ENCODE data around the gene ABTB1. TPM values are rescaled to one million over a fixed set of nuclear protein-coding genes. Genes with fewer than 3 reads are reported as not detected.

ABTB1 gene
- total and polyA plus RNA-seq, 2 of the 13 experiments (the other 11 are each of a cell fraction or from before 2014, with no cell fraction given) = 0.42 to 14.5 TPM

DNA sequence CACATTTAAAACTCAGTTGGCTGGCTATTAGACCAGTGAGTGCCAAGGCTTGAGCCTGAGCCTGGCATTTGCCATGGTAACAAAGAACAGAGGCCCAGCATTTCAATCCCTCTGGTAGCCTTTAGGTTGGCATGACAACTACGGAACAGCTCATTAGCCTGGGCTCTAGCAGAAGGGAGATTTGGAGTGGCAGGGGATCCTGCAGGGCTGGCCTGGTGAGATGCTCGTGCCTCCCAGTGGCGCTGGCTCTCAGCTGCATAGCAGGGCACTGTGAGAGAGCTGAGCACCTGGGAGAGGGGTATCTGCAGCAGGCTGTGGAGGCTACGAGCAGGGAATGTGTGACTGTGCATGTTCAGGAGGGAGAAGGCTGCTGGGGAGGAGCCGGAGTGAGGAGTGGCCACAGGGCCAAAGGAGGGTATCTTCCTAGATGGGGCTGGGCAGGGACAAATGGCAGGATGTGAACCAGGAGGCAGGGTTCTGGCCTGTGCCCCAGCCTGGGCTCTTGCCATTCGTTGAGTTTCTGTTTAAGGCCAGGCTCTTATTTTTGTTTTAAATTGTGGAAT is 5.6 kb upstream of the ABTB1 start:
- ChIA-PET POLR2A (no interaction called here), CTCF (ENCODE audit: low intra/inter-chr PET ratio, low total read pairs) (no interaction called here)
- FAIRE-seq (no peak), DNase-seq (ENCODE audit: low spot score) (no peak), ATAC-seq (no peak)
- peaks cover 0 to 3% of the 10 kb centered on the region in 2 experiments; a peak in 2 of 5 replicates for H3K36me3 ChIP-seq (replicated peaks in 1 of 2; ENCODE audit: control insufficient read depth in 1 of 2, insufficient read depth in 2 of 2, low read length in 2 of 2)
- no peaks in the 10 kb centered on the region for H3K27me3 ChIP-seq (ENCODE audit: control insufficient read depth in 1 of 2, insufficient read depth in 2 of 2, low read length in 2 of 2)
- no peak for TF ChIP-seq SMAD3 (CRISPR knock-in tag; IDR thresholded peaks at IDR 0.05)
- TF ChIP-seq ZNF510 (CRISPR knock-in tag; IDR thresholded peaks at IDR 0.05; ENCODE audit: low read depth) = no peak
- TF ChIP-seq CHCHD3 (CRISPR knock-in tag; IDR thresholded peaks at IDR 0.05) = no peak
- H3K9me3 ChIP-seq (ENCODE audit: low read length) = no peaks in the 10 kb centered on the region
- H3K4me2 ChIP-seq (ENCODE audit: low read depth, low read length) = no peak overlapping the region
- no peak overlapping the region for H2AFZ ChIP-seq (ENCODE audit: low read length)
- no peak overlapping the region for H3K4me3 ChIP-seq (replicated peaks in 1 of 3; ENCODE audit: insufficient read depth in 1 of 3, low read depth in 2 of 3, low read length in 3 of 3)
- intact Hi-C loops (cut with micrococcal nuclease; ENCODE audit: unreplicated experiment) (no loop called here), in situ Hi-C loops (cut with HindIII; ENCODE audit: extremely low pct_ligation_motif_present, low pct_unique_long_range_greater_than_20kb) (no loop called here)
- H4K20me1 ChIP-seq (ENCODE audit: insufficient read depth, low read length) = no peaks in the 10 kb centered on the region
- 93% methylated on average over 4 of the region's 6 CpGs for WGBS (ENCODE audit: low lambda C conversion rate)
- no peaks in the 10 kb centered on the region for H3K79me2 ChIP-seq (ENCODE audit: insufficient read depth, low read length)
- no TSS peak for BruUV-seq (replicated peaks)
- peaks cover 6% of the 10 kb centered on the region for H3K4me1 ChIP-seq (ENCODE audit: insufficient read depth, low read length)
- H3K9ac ChIP-seq (ENCODE audit: insufficient read depth, low read depth, low read length) = no peak overlapping the region
- no peak overlapping the region for H3K27ac ChIP-seq (ENCODE audit: extremely low read length, insufficient read depth, low read length)

DNA sequence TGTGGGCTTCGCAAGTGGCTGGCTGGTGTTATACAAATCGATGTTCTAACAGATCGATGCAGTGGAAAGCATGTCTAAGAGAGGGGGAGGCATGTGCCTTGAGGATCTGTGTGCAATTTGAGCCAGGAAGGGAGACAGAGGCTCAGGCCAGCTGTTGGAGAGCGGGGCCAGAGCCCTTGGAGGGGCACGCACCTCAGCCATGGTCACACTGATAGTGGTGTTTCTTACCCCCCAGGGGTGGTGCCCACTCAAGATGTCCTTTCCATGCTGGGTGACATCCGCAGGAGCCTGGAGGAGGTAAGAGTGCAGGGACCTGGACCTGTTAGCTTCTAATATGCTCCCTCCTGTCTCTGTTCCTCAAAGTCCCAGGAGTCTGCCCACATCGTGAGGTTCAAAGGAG is 3.8 kb upstream of the ABTB1 start:
- BruUV-seq (replicated peaks) = no TSS peak
- Histone ChIP-seq H3K79me2 (ENCODE audit: insufficient read depth, low read length) (no peaks in the 10 kb centered on the region), H4K20me1 (ENCODE audit: insufficient read depth, low read length) (no peaks in the 10 kb centered on the region), H3K4me3 (replicated peaks in 1 of 3; ENCODE audit: insufficient read depth in 1 of 3, low read depth in 2 of 3, low read length in 3 of 3) (no peak overlapping the region), H3K27me3 (ENCODE audit: control insufficient read depth in 1 of 2, insufficient read depth in 2 of 2, low read length in 2 of 2) (peaks cover 0 to 3% of the 10 kb centered on the region in 2 experiments; a peak in 1 of 5 replicates), H3K27ac (ENCODE audit: extremely low read length, insufficient read depth, low read length) (no peak overlapping the region), H3K4me2 (ENCODE audit: low read depth, low read length) (no peak overlapping the region), H3K9me3 (ENCODE audit: low read length) (no peaks in the 10 kb centered on the region), H2AFZ (ENCODE audit: low read length) (no peak overlapping the region), H3K36me3 (replicated peaks in 1 of 2; ENCODE audit: control insufficient read depth in 1 of 2, insufficient read depth in 2 of 2, low read length in 2 of 2) (peaks cover 0 to 2% of the 10 kb centered on the region in 2 experiments; a peak in 1 of 5 replicates), H3K9ac (ENCODE audit: insufficient read depth, low read depth, low read length) (no peak overlapping the region), H3K4me1 (ENCODE audit: insufficient read depth, low read length) (peaks cover 13% of the 10 kb centered on the region)
- no peak for ATAC-seq
- in situ Hi-C loops (cut with HindIII; ENCODE audit: extremely low pct_ligation_motif_present, low pct_unique_long_range_greater_than_20kb) = no loop called here
- DNase-seq (ENCODE audit: low spot score) = no peak
- CTCF ChIA-PET (ENCODE audit: low intra/inter-chr PET ratio, low total read pairs) = no interaction called here
- POLR2A ChIA-PET = no interaction called here
- 79% methylated on average over 6 of the region's 7 CpGs for WGBS (ENCODE audit: low lambda C conversion rate)
- FAIRE-seq = no peak
- intact Hi-C loops (cut with micrococcal nuclease; ENCODE audit: unreplicated experiment) = no loop called here
- TF ChIP-seq FOXP1 (IDR thresholded peaks at IDR 0.05) = no peak
- TF ChIP-seq FOXP1 (CRISPR knock-in tag; IDR thresholded peaks at IDR 0.05) = no peak
- no peak for TF ChIP-seq ZBTB2 (CRISPR knock-in tag; IDR thresholded peaks at IDR 0.05; ENCODE audit: low read depth)
- TF ChIP-seq, protein P1, sequence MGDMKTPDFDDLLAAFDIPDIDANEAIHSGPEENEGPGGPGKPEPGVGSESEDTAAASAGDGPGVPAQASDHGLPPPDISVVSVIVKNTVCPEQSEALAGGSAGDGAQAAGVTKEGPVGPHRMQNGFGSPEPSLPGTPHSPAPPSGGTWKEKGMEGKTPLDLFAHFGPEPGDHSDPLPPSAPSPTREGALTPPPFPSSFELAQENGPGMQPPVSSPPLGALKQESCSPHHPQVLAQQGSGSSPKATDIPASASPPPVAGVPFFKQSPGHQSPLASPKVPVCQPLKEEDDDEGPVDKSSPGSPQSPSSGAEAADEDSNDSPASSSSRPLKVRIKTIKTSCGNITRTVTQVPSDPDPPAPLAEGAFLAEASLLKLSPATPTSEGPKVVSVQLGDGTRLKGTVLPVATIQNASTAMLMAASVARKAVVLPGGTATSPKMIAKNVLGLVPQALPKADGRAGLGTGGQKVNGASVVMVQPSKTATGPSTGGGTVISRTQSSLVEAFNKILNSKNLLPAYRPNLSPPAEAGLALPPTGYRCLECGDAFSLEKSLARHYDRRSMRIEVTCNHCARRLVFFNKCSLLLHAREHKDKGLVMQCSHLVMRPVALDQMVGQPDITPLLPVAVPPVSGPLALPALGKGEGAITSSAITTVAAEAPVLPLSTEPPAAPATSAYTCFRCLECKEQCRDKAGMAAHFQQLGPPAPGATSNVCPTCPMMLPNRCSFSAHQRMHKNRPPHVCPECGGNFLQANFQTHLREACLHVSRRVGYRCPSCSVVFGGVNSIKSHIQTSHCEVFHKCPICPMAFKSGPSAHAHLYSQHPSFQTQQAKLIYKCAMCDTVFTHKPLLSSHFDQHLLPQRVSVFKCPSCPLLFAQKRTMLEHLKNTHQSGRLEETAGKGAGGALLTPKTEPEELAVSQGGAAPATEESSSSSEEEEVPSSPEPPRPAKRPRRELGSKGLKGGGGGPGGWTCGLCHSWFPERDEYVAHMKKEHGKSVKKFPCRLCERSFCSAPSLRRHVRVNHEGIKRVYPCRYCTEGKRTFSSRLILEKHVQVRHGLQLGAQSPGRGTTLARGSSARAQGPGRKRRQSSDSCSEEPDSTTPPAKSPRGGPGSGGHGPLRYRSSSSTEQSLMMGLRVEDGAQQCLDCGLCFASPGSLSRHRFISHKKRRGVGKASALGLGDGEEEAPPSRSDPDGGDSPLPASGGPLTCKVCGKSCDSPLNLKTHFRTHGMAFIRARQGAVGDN (CRISPR knock-in tag; IDR thresholded peaks at IDR 0.05) = no peak
- TF ChIP-seq, protein P2, sequence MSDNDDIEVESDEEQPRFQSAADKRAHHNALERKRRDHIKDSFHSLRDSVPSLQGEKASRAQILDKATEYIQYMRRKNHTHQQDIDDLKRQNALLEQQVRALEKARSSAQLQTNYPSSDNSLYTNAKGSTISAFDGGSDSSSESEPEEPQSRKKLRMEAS (IDR thresholded peaks at IDR 0.05) = no peak
- no peak for TF ChIP-seq BCLAF1 (IDR thresholded peaks at IDR 0.05)

Measured in HepG2 (cell line).